Adrenal gland (tissue), 12 donors: ENCODE results near the gene CABP2. TPM values are rescaled to one million over a fixed set of nuclear protein-coding genes. Genes with fewer than 3 reads are reported as not detected.

Source experiments
- DNase-seq, 7 donors: peaks; one replicate each; pipeline ENCODE4 v3.0.0-alpha.2; 2019 to 2020
- H3K27ac ChIP-seq, 5 donors: fragments of 200-600 bp; sonication (generic) in 4 of 5; 1 replicate in 3 of 5; 2 replicates in 2 of 5; pipeline versions ENCODE4 v1.5.1 to v1.8.0; 2016 to 2020; ENCODE audit warnings: mild to moderate bottlenecking in 1 of 5
- H3K27me3 ChIP-seq: fragments of 200-600 bp; 2 replicates; pipeline ENCODE4 v1.8.0; 2021
- H3K36me3 ChIP-seq, 2 donors: fragments of 200-600 bp; replicated peaks in 1 of 2; 1 replicate in 1 of 2; 2 replicates in 1 of 2; pipeline versions ENCODE4 v1.5.1 to v1.8.0; 2018 to 2022
- H3K4me1 ChIP-seq, 2 donors: fragments of 200-600 bp; replicated peaks in 1 of 2; 1 replicate in 1 of 2; 2 replicates in 1 of 2; pipeline versions ENCODE4 v1.5.1 to v1.8.0; 2018 to 2021
- H3K4me3 ChIP-seq, 4 donors: fragments of 200-600 bp; sonication (generic) in 3 of 4; one replicate each; pipeline ENCODE4 v1.5.1; 2016 to 2018
- H3K9me3 ChIP-seq, 3 donors: fragments of 200-600 bp; sonication (generic) in 1 of 3; replicated peaks in 1 of 3; 1 replicate in 2 of 3; 2 replicates in 1 of 3; pipeline versions ENCODE4 v1.5.1 to v1.8.0; 2016 to 2021
- CTCF ChIP-seq, 6 experiments: fragments of 450-650 bp in 4 of 6; fragments of 200-600 bp in 2 of 6; sonication (generic) in 1 of 6; IDR thresholded peaks; 1 replicate in 5 of 6; 2 replicates in 1 of 6; pipeline versions ENCODE4 v1.5.1 to v1.8.0; 2016 to 2021; ENCODE audit warnings: antibody characterized with exemption in 6 of 6, mild to moderate bottlenecking in 2 of 6, moderate library complexity in 1 of 6
- POLR2A ChIP-seq, 2 donors: fragments of 450-650 bp; IDR thresholded peaks; one replicate each; pipeline ENCODE4 v1.6.1; 2017; ENCODE audit warnings: antibody characterized with exemption in 2 of 2, mild to moderate bottlenecking in 2 of 2, moderate library complexity in 1 of 2
- WGBS, 4 donors: extraction: QIAGEN DNeasy Blood & Tissue Kit in 2 of 4; methylation state at CpG; one replicate each; pipeline versions ENCODE4 v1.1.5 to v1.1.7; 2013 to 2017; 5-methylcytosine and 5-hydroxymethylcytosine counted together
- intact Hi-C, 2 donors: fragments of 100-400 bp; cut with DNase I; formaldehyde crosslinking; loops; one replicate each; pipeline versions ENCODE4 v1.14.1 to v1.15.0; 2022 to 2023
- polyA plus RNA-seq, 3 donors: library from polyadenylated mRNA; stranded (reverse); fragments of 200-250 nt in 2 of 3; fragments of 350-450 nt in 1 of 3; fragmentation: Illumina TruSeq in 1 of 3; extraction: RNeasy Lipid Tissue Mini Kit (QIAGEN cat#74804) in 1 of 3; gene quantifications; one replicate each; pipeline ENCODE4 v1.2.3, GENCODE V29; 2013 to 2014
- total RNA-seq, 9 donors: library from RNA; depleted of rRNA in 4 of 9; stranded (reverse); fragments of >200 nt in 4 of 9; fragments of 120-200 nt in 1 of 9; fragmentation: NEBNext Ultra II Directional in 1 of 9; extraction: Animal tissue kit (Norgen Biotek cat#: 25700) in 1 of 9; gene quantifications; one replicate each; pipeline versions ENCODE4 v1.1.0 to v1.2.4, GENCODE V29; 2013 to 2023
- donor health status: healthy with polysubstance abuse.
- donor health status: Bipolar disorder and iron deficiency.
- donor health status: DM: yes; HTN: yes; CAD: no.
- donor health status: DM: no; HTN: no; CAD: no.
- donor health status: DM: no; HTN: no; CAD: no.
- donor health status: DM: yes; HTN: yes; CAD: no.

The CABP2 gene
- total and polyA plus RNA-seq, 12 donors: not detected

GRCh38 chr11:67542169-67542568, 18.9 kb upstream of the CABP2 start:
- H3K4me1 ChIP-seq: no peaks in the 10 kb centered on the region
- WGBS, 4 donors: 64 to 87% (median 74%) methylated on average over 3 of the region's 3 CpGs
- H3K36me3 ChIP-seq: no peaks in the 10 kb centered on the region
- no peak for DNase-seq
- no peak overlapping the region for H3K4me3 ChIP-seq
- TF ChIP-seq CTCF (IDR thresholded peaks at IDR 0.05) (no peak), POLR2A (IDR thresholded peaks at IDR 0.05) (no peak)
- intact Hi-C loops: no loop called here
- H3K27ac ChIP-seq: no peak overlapping the region
- no peaks in the 10 kb centered on the region for H3K27me3 ChIP-seq
- H3K9me3 ChIP-seq: no peaks in the 10 kb centered on the region

GRCh38 chr11:67541198-67541597, 18.0 kb upstream of the CABP2 start:
- 75 to 89% (median 85%) methylated on average over 3 to 6 of the region's 6 CpGs; no CpG with 5 or more reads in 1 of the 4 donors for WGBS, 4 donors
- no peaks in the 10 kb centered on the region for H3K9me3 ChIP-seq
- no peak for TF ChIP-seq CTCF (IDR thresholded peaks at IDR 0.05)
- TF ChIP-seq POLR2A (IDR thresholded peaks at IDR 0.05): no peak
- intact Hi-C loops: no loop called here
- no peaks in the 10 kb centered on the region for H3K27me3 ChIP-seq
- H3K36me3 ChIP-seq: no peaks in the 10 kb centered on the region
- H3K27ac ChIP-seq: no peak overlapping the region
- H3K4me3 ChIP-seq: no peak overlapping the region
- no peak for DNase-seq
- no peaks in the 10 kb centered on the region for H3K4me1 ChIP-seq

GRCh38 chr11:67539550-67539949, 16.3 kb upstream of the CABP2 start:
- DNase-seq: no peak
- no peaks in the 10 kb centered on the region for H3K36me3 ChIP-seq

GRCh38 chr11:67538823-67539505, 15.7 kb upstream of the CABP2 start:
- TF ChIP-seq CTCF (IDR thresholded peaks at IDR 0.05): no peak
- no peak for TF ChIP-seq POLR2A (IDR thresholded peaks at IDR 0.05)
- Histone ChIP-seq H3K27me3 (no peaks in the 10 kb centered on the region), H3K4me3 (no peak overlapping the region), H3K4me1 (no peaks in the 10 kb centered on the region), H3K36me3 (no peaks in the 10 kb centered on the region), H3K27ac (no peak overlapping the region), H3K9me3 (peaks cover 0 to 7% (median 0%) of the 10 kb centered on the region in 3 donors)
- WGBS, 4 donors: 88 to 91% (median 90%) methylated on average over 6 to 10 of the region's 10 CpGs
- no peak for DNase-seq
- intact Hi-C loops: no loop called here

More at GRCh38 chr11:67539550-67539949, 16.3 kb upstream of the CABP2 start:
- Histone ChIP-seq H3K9me3 (peaks cover 0 to 4% (median 0%) of the 10 kb centered on the region in 3 donors), H3K4me3 (no peak overlapping the region), H3K27me3 (no peaks in the 10 kb centered on the region), H3K4me1 (no peaks in the 10 kb centered on the region), H3K27ac (no peak overlapping the region)
- intact Hi-C loops: no loop called here
- TF ChIP-seq CTCF (IDR thresholded peaks at IDR 0.05) (no peak), POLR2A (IDR thresholded peaks at IDR 0.05) (no peak)
- WGBS, 4 donors: 80 to 88% (median 83%) methylated on average over 4 of the region's 4 CpGs
